Gastrocnemius medialis (tissue), 4 donors: Measurements from ENCODE around the gene FBXO46. TPM values are rescaled to one million over a fixed set of nuclear protein-coding genes. Genes with fewer than 3 reads are reported as not detected.

Experiments
- ATAC-seq, 2 donors: fragments of 150-250 bp; one replicate each; pipeline ENCODE4 v1.9.1; 2016
- DNase-seq, 2 donors: peaks; one replicate each; pipeline ENCODE4 v3.0.0-alpha.2; 2019
- H3K27ac ChIP-seq, 4 donors: fragments of 200-600 bp; sonication (generic); 1 replicate in 1 of 4; 2 replicates in 3 of 4; pipeline ENCODE4 v1.5.1; 2016 to 2018; ENCODE audit warnings: mild to moderate bottlenecking in 2 of 4, moderate library complexity in 1 of 4
- H3K27me3 ChIP-seq, 3 donors: fragments of 200-600 bp; sonication (generic) in 2 of 3; 1 replicate in 1 of 3; 2 replicates in 2 of 3; pipeline versions ENCODE4 v1.5.1 to v1.6.0; 2016 to 2019; ENCODE audit warnings: mild to moderate bottlenecking in 1 of 3, moderate library complexity in 1 of 3
- H3K36me3 ChIP-seq, 2 donors: fragments of 200-600 bp; sonication (generic) in 1 of 2; one replicate each; pipeline ENCODE4 v1.5.1; 2017 to 2018
- H3K4me1 ChIP-seq, 2 donors: fragments of 200-600 bp; sonication (generic) in 1 of 2; one replicate each; pipeline ENCODE4 v1.5.1; 2016 to 2017; ENCODE audit warnings: mild to moderate bottlenecking in 2 of 2
- H3K4me3 ChIP-seq, 4 donors: fragments of 200-600 bp; sonication (generic) in 3 of 4; 1 replicate in 1 of 4; 2 replicates in 3 of 4; pipeline ENCODE4 v1.5.1; 2016 to 2019; ENCODE audit warnings: mild to moderate bottlenecking in 2 of 4
- H3K9me3 ChIP-seq, 3 donors: fragments of 200-600 bp; sonication (generic) in 2 of 3; 1 replicate in 1 of 3; 2 replicates in 2 of 3; pipeline ENCODE4 v1.5.1; 2016 to 2019
- CTCF ChIP-seq, 5 experiments: fragments of 450-650 bp in 3 of 5; fragments of 200-600 bp in 2 of 5; sonication (generic) in 2 of 5; IDR thresholded peaks in 4 of 5; conservative IDR thresholded peaks in 1 of 5; 1 replicate in 4 of 5; 2 replicates in 1 of 5; pipeline ENCODE4 v1.5.1; 2016 to 2019; ENCODE audit warnings: antibody characterized with exemption in 5 of 5, mild to moderate bottlenecking in 3 of 5, moderate library complexity in 3 of 5
- POLR2A ChIP-seq, 2 donors: fragments of 450-650 bp; IDR thresholded peaks; one replicate each; pipeline ENCODE4 v1.6.1; 2017; ENCODE audit warnings: antibody characterized with exemption in 2 of 2, mild to moderate bottlenecking in 2 of 2, moderate library complexity in 2 of 2
- in situ Hi-C, 4 donors: fragments of 200-750 bp; cut with MboI; loops; one replicate each; pipeline versions ENCODE4 v1.15.0 to v1.8.0; 2017; ENCODE audit warnings: low sequenced_read_pairs in 4 of 4
- intact Hi-C: fragments of 100-400 bp; cut with DNase I; formaldehyde crosslinking; loops from one replicate; pipeline ENCODE4 v1.15.1; 2023; ENCODE audit warnings: low total_unique reads
- total RNA-seq, 4 donors: library from RNA; depleted of rRNA; stranded (reverse); fragments of >200 nt; gene quantifications; one replicate each; pipeline versions ENCODE4 v1.1.0 to v1.2.3, GENCODE V29; 2016

The FBXO46 gene
- 10 to 100 TPM in 1 of 4 donors, 1 to 10 TPM in 3; 6.6 to 14.3 (median 8.7) TPM for total RNA-seq

- ATAC-seq (peak; percentile 99 to 100), DNase-seq (peak; percentile 95 to 97)
- Histone ChIP-seq H3K27me3 (no peaks in the 10 kb centered on the region), H3K27ac (peak within 1 kb of the TSS; percentile 83 to 90 (median 87)), H3K9me3 (no peaks in the 10 kb centered on the region), H3K4me1 (peaks cover 9 to 10% of the 10 kb centered on the region in 2 donors), H3K36me3 (no peaks in the 10 kb centered on the region), H3K4me3 (peak within 1 kb of the TSS; percentile 85 to 98 (median 92))
- in situ Hi-C loops (no loop called here), intact Hi-C loops (loop anchor here (1.0 to 5.0 kb wide), 3 partner anchors 13 to 37 kb away; partner anchors contain the start of gene SIX5)
- TF ChIP-seq CTCF (IDR thresholded peaks at IDR 0.05 in 4 of 5, conservative IDR thresholded peaks at IDR 0.05 in 1 of 5), result no peak
- TF ChIP-seq POLR2A (IDR thresholded peaks at IDR 0.05), result peak; percentile 52 to 82
Observed at GRCh38 chr19:45730368-45731288, at the start of gene FBXO46. TSS of gene FBXO46 (minus strand) at chr19:45730896. CDS start at chr19:45713495, 17,401 bp downstream.

GRCh38 chr19:45780146-45780447 lies 49.4 kb upstream of the FBXO46 start:
- no peak for ATAC-seq
- Histone ChIP-seq H3K9me3 (no peaks in the 10 kb centered on the region), H3K4me1 (peaks cover 38 to 58% of the 10 kb centered on the region in 2 donors), H3K27ac (peak overlapping the region; percentile 96 to 100 (median 99)), H3K36me3 (peaks cover 0 to 32% of the 10 kb centered on the region in 2 donors), H3K4me3 (peak overlapping the region in 2 of 4 donors; percentile 60 to 75), H3K27me3 (no peaks in the 10 kb centered on the region)
- intact Hi-C loops, result loop anchor here (10.0 kb wide), 1 partner anchor 455 kb away; the partner anchor contains the start of gene CKM
- no peak for TF ChIP-seq POLR2A (IDR thresholded peaks at IDR 0.05)
- TF ChIP-seq CTCF (IDR thresholded peaks at IDR 0.05 in 4 of 5, conservative IDR thresholded peaks at IDR 0.05 in 1 of 5), result no peak
- DNase-seq, result no peak
- in situ Hi-C loops, result no loop called here

GRCh38 chr19:45779231-45780145 lies 48.8 kb upstream of the FBXO46 start:
- peaks cover 32 to 52% of the 10 kb centered on the region in 2 donors for H3K4me1 ChIP-seq

More at GRCh38 chr19:45779231-45780145, 48.8 kb upstream of the FBXO46 start:
- peak overlapping the region in 1 of 4 donors; percentile 75 for H3K4me3 ChIP-seq
- no peaks in the 10 kb centered on the region for H3K27me3 ChIP-seq
- no peak for ATAC-seq
- no peaks in the 10 kb centered on the region for H3K9me3 ChIP-seq
- TF ChIP-seq POLR2A (IDR thresholded peaks at IDR 0.05) (no peak), CTCF (IDR thresholded peaks at IDR 0.05 in 4 of 5, conservative IDR thresholded peaks at IDR 0.05 in 1 of 5) (peak in 2 of 5 experiments; percentile 25 to 33)
- peak in 1 of 2 donors; percentile 63 for DNase-seq
- intact Hi-C loops (loop anchor here (10.0 kb wide), 1 partner anchor 455 kb away; the partner anchor contains the start of gene CKM), in situ Hi-C loops (no loop called here)
- peak overlapping the region; percentile 96 to 100 (median 99) for H3K27ac ChIP-seq
- peaks cover 0 to 38% of the 10 kb centered on the region in 2 donors for H3K36me3 ChIP-seq
